ENCODE data around the gene ZFAND2B. TPM values are rescaled to one million over a fixed set of nuclear protein-coding genes. Genes with fewer than 3 reads are reported as not detected.

Gene ZFAND2B
- total RNA-seq, 1 experiment from 2014 or later: 19.5 TPM

GRCh38 chr2:219205981-219206327 is 628 bp upstream of the ZFAND2B start:
- no peak for DNase-seq (ENCODE audit: low spot score)
- ChIA-PET POLR2A (interaction anchor here (0.7 to 2.0 kb wide), 8 partner anchors 11 to 47 kb away, joined by 3 to 16 read pairs (median 6); partner anchors contain the start of genes ABCB6, ANKZF1, ATG9A and CNPPD1), CTCF (interaction anchor here (0.9 to 2.0 kb wide), 12 partner anchors 8 to 324 kb away, joined by 3 to 11 read pairs (median 6); partner anchors contain the start of genes CNPPD1, GLB1L and STK16)
- TF ChIP-seq SP1 (CRISPR knock-in tag; conservative IDR thresholded peaks at IDR 0.05) (no peak), OVOL2 (CRISPR knock-in tag; IDR thresholded peaks at IDR 0.05; ENCODE audit: borderline replicate concordance) (no peak), HMGXB4 (CRISPR knock-in tag; IDR thresholded peaks at IDR 0.05) (no peak), HMGA2 (CRISPR knock-in tag; IDR thresholded peaks at IDR 0.05) (no peak), ZNF219 (CRISPR knock-in tag; IDR thresholded peaks at IDR 0.05; ENCODE audit: borderline replicate concordance) (no peak), CBFB (CRISPR knock-in tag; IDR thresholded peaks at IDR 0.05; ENCODE audit: low read depth) (no peak), KAT7 (CRISPR knock-in tag; IDR thresholded peaks at IDR 0.05; ENCODE audit: borderline replicate concordance) (no peak), SMAD3 (CRISPR knock-in tag; IDR thresholded peaks at IDR 0.05; ENCODE audit: borderline replicate concordance) (no peak), IRF2 (CRISPR knock-in tag; IDR thresholded peaks at IDR 0.05; ENCODE audit: borderline replicate concordance, low read depth) (no peak), ZBTB21 (CRISPR knock-in tag; IDR thresholded peaks at IDR 0.05; ENCODE audit: borderline replicate concordance) (no peak), NFYB (CRISPR knock-in tag; conservative IDR thresholded peaks at IDR 0.05; ENCODE audit: low read depth) (no peak), ATF2 (CRISPR knock-in tag; IDR thresholded peaks at IDR 0.05; ENCODE audit: borderline replicate concordance, low read depth) (no peak), JUN (CRISPR knock-in tag; IDR thresholded peaks at IDR 0.05) (no peak), NR2C2 (CRISPR knock-in tag; IDR thresholded peaks at IDR 0.05) (no peak), FOXP4 (CRISPR knock-in tag; IDR thresholded peaks at IDR 0.05) (no peak)
- TF ChIP-seq, protein P1, sequence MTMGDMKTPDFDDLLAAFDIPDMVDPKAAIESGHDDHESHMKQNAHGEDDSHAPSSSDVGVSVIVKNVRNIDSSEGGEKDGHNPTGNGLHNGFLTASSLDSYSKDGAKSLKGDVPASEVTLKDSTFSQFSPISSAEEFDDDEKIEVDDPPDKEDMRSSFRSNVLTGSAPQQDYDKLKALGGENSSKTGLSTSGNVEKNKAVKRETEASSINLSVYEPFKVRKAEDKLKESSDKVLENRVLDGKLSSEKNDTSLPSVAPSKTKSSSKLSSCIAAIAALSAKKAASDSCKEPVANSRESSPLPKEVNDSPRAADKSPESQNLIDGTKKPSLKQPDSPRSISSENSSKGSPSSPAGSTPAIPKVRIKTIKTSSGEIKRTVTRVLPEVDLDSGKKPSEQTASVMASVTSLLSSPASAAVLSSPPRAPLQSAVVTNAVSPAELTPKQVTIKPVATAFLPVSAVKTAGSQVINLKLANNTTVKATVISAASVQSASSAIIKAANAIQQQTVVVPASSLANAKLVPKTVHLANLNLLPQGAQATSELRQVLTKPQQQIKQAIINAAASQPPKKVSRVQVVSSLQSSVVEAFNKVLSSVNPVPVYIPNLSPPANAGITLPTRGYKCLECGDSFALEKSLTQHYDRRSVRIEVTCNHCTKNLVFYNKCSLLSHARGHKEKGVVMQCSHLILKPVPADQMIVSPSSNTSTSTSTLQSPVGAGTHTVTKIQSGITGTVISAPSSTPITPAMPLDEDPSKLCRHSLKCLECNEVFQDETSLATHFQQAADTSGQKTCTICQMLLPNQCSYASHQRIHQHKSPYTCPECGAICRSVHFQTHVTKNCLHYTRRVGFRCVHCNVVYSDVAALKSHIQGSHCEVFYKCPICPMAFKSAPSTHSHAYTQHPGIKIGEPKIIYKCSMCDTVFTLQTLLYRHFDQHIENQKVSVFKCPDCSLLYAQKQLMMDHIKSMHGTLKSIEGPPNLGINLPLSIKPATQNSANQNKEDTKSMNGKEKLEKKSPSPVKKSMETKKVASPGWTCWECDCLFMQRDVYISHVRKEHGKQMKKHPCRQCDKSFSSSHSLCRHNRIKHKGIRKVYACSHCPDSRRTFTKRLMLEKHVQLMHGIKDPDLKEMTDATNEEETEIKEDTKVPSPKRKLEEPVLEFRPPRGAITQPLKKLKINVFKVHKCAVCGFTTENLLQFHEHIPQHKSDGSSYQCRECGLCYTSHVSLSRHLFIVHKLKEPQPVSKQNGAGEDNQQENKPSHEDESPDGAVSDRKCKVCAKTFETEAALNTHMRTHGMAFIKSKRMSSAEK (CRISPR knock-in tag; IDR thresholded peaks at IDR 0.05; ENCODE audit: borderline replicate concordance): no peak
- TF ChIP-seq, protein P2, sequence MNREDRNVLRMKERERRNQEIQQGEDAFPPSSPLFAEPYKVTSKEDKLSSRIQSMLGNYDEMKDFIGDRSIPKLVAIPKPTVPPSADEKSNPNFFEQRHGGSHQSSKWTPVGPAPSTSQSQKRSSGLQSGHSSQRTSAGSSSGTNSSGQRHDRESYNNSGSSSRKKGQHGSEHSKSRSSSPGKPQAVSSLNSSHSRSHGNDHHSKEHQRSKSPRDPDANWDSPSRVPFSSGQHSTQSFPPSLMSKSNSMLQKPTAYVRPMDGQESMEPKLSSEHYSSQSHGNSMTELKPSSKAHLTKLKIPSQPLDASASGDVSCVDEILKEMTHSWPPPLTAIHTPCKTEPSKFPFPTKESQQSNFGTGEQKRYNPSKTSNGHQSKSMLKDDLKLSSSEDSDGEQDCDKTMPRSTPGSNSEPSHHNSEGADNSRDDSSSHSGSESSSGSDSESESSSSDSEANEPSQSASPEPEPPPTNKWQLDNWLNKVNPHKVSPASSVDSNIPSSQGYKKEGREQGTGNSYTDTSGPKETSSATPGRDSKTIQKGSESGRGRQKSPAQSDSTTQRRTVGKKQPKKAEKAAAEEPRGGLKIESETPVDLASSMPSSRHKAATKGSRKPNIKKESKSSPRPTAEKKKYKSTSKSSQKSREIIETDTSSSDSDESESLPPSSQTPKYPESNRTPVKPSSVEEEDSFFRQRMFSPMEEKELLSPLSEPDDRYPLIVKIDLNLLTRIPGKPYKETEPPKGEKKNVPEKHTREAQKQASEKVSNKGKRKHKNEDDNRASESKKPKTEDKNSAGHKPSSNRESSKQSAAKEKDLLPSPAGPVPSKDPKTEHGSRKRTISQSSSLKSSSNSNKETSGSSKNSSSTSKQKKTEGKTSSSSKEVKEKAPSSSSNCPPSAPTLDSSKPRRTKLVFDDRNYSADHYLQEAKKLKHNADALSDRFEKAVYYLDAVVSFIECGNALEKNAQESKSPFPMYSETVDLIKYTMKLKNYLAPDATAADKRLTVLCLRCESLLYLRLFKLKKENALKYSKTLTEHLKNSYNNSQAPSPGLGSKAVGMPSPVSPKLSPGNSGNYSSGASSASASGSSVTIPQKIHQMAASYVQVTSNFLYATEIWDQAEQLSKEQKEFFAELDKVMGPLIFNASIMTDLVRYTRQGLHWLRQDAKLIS (CRISPR knock-in tag; IDR thresholded peaks at IDR 0.05; ENCODE audit: borderline replicate concordance): no peak
- TF ChIP-seq, protein P3, sequence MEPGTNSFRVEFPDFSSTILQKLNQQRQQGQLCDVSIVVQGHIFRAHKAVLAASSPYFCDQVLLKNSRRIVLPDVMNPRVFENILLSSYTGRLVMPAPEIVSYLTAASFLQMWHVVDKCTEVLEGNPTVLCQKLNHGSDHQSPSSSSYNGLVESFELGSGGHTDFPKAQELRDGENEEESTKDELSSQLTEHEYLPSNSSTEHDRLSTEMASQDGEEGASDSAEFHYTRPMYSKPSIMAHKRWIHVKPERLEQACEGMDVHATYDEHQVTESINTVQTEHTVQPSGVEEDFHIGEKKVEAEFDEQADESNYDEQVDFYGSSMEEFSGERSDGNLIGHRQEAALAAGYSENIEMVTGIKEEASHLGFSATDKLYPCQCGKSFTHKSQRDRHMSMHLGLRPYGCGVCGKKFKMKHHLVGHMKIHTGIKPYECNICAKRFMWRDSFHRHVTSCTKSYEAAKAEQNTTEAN (CRISPR knock-in tag; IDR thresholded peaks at IDR 0.05): no peak
- TF ChIP-seq, protein P4, sequence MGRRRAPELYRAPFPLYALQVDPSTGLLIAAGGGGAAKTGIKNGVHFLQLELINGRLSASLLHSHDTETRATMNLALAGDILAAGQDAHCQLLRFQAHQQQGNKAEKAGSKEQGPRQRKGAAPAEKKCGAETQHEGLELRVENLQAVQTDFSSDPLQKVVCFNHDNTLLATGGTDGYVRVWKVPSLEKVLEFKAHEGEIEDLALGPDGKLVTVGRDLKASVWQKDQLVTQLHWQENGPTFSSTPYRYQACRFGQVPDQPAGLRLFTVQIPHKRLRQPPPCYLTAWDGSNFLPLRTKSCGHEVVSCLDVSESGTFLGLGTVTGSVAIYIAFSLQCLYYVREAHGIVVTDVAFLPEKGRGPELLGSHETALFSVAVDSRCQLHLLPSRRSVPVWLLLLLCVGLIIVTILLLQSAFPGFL (CRISPR knock-in tag; IDR thresholded peaks at IDR 0.05; ENCODE audit: borderline replicate concordance): no peak
- peak overlapping the region; percentile 91 for H3K27ac Mint-ChIP-seq
- peaks cover 6% of the 10 kb centered on the region for H3K4me1 Mint-ChIP-seq
- peaks cover 8% of the 10 kb centered on the region for H3K9me3 Mint-ChIP-seq
- H3K36me3 Mint-ChIP-seq: peaks cover 25% of the 10 kb centered on the region
- peak overlapping the region; percentile 74 for H3K4me3 Mint-ChIP-seq
- ATAC-seq: no peak
- H3K27me3 Mint-ChIP-seq (ENCODE audit: low read depth): peaks cover 15% of the 10 kb centered on the region
